ENCODE measurements around the gene ZDHHC18.

- TF ChIP-seq CTCF (IDR thresholded peaks at IDR 0.05; ENCODE audit: insufficient read depth, low read depth, low read length) = no peak
- TF ChIP-seq EZH2 (IDR thresholded peaks at IDR 0.05; ENCODE audit: insufficient read depth, low read length) = no peak
Measured at GRCh38 chr1:26863685-26864077, 37.2 kb downstream of the ZDHHC18 start.
